GM19351 (cell line): Measurements from ENCODE around the gene SUCLG1.
"Not testable (repeated sequence)": the region's sequence is repeated elsewhere in the genome, so short reads cannot be mapped to it uniquely, and the experiment has no call there.

Source experiments
- ATAC-seq: cut with Tn5 transposase; IDR thresholded peaks from one replicate; pipeline ENCODE4 v1.9.1; 2021; ENCODE audit warnings: mild to moderate bottlenecking, moderate library complexity; ENCODE audit not compliant: unreplicated experiment

The SUCLG1 gene

DNA sequence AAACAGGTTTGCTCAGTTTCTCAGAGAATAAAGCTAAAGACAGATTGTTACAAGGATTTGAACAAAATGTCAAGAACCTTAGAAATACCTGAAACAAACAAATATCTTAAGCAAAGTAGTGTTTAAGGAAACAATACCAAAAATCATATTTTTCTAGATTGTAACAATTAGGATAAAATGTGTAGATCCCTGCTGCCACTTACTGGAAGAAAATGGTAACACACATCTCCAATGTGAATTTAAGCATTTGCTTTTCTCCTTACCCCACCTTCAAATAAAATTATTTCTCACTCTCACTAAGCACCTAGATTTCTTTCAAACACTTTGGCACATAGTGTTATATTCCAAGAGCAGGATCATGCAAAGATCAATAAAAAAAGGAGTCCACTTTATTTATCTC is 34.9 kb downstream of the SUCLG1 start:
- no peak for ATAC-seq

DNA sequence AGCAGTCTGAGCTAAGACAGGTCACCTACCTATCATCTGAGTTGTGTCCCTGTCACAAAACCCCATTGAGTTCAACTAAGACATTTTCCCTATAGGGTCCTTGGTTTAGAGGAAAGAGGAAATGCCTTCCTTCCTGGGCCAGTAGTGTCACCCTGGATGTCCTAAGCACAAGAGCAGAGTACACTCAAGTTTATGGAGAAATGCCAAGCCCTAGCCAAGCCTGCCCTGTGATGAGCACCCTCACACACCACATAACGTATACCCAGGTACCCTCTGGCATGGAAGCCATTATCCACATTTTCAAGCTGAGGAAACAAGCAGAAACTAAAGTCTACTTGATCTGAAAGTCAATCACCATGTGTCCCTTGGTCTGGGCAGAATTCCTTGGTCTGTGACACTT is 37.3 kb downstream of the SUCLG1 start:
- ATAC-seq = no peak

DNA sequence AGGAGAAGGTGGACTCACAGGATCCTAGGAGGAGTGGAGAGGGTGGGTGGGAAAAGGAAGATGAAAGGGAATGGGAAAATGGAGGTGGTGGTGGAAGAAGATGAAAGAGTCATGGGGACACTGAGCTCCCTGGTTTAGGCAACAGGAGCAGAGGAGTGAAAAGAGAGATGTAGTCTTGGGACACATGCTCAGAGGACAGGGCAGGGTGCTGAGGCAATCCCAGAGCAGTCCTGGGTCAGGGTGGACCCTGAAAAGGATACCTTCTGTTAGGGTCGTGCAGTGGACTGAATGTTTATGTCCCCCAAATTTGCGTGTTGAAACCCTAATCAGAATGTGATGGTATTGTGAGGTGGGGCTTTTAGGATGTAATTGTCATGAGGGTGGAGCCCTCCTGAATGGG is 37.9 kb downstream of the SUCLG1 start:
- no peak for ATAC-seq

DNA sequence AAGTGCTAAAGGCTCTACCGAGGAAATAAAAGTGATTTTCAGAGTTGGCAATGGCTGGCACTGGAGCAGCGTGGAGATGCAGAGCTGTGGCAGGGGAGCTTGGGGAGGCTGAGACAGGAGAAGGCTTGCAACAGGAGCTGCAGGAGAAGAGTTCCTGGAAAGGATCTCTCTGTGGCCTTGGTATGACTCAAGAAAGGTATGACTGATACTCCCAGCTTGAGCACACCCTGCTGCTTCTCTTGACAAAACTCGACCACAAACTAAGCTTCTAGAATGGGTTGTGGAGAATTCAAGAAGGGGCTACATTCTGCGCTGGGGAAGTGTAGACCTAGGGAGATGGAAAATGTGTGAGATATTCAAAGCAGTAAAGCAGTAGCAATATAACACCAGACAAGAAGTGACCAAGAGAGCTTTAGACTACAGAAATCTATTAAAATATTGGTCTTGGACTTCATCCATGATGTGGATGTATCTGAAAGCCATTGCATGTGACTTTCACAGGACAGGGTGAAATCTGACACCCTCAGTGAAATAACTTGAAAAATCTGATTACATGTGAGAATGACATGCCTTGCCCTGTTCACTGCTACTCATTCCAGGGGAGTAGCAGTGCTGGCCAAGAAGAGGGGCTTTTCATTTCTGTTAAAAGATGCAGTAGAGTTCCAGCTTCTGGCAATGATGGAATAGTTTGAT is 41.5 kb downstream of the SUCLG1 start:
- ATAC-seq = no peak

DNA sequence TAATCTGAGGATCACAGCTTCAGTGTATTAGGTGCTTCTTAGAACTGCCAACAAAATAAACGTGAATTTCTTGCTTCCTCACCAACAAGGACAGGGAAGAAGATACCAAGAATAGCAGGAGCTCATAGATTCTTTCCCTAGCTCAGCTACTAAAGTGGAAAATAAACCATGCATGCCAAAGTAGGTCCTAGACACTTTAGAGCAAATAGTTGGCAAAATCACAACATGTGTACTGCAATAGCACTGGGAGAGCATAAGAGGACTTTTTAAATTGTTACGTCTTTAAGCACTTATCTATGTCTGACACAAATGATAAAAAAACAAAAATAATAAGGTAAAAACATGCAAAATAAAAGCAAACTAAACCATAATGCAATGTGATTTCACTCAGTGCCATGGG is 49.5 kb downstream of the SUCLG1 start:
- no peak for ATAC-seq

DNA sequence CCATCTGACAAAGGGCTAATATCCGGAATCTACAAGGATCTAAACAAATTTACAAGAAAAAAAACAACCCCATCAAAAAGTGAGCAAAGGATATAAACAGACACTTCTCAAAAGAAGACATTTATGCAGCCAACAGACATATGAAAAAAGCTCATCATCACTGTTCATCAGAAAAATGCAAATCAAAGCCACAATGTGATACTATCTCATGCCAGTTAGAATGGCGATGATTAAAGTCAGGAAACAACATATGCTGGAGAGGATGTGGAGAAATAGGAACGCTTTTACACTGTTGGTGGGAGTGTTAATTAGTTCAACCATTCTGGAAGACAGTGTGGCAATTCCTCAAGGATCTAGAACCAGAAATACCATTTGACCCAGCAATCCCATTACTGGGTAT is 57.0 kb downstream of the SUCLG1 start:
- not testable (repeated sequence) for ATAC-seq

DNA sequence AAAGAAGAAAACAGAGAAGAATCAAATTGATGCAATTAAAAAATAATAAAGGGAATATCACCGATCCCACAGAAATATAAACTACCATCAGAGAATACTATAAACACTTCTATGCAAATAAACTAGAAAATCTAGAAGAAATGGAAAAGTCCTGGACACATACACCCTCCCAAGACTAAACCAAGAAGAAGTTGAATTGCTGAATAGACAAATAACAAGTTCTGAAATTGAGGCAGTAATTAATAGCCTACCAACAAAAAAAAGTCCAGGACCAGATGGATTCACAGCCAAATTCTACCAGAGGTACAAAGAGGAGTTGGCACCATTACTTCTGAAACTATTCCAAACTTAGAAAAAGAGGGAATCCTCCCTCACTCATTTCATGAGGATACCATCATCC is 59.2 kb downstream of the SUCLG1 start:
- ATAC-seq = not testable (repeated sequence)

DNA sequence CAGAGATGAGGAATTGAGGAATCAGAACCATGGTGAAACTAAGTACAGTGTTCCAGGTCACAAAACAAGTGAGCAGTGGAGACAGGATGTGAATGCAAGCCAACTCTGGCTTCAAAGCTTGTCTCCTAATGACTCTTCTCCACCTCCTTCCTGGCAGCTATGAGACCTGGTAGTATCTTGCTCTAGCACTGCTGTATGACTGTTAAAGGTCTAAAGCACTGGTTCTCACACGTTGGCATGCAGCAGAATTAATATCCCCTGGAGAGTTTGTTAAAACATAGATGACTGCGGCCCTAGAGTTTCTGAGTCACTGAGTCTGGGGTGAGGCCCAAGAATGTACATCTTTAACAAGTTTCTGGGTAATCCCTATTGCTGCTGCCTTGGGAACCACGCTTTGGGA is 63.3 kb downstream of the SUCLG1 start:
- ATAC-seq = no peak

DNA sequence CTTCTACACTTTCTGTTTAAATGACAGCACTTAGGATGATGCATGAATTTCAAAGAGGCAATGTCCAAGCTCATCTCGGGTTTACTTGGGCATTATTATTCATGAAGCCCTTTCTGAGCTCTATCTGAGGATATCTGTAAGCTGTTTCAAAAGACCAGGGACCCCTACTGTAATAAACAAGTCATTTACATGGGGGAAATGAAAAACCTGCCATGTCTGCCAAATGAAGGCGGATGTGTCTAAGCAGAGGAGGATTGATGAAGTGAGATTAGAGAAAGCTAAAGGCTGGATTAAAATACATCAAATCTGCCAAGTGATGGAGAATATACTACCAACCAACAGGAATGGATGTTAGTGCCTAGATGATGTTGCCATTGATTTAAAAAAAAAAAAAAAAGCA is 64.5 kb downstream of the SUCLG1 start:
- no peak for ATAC-seq

DNA sequence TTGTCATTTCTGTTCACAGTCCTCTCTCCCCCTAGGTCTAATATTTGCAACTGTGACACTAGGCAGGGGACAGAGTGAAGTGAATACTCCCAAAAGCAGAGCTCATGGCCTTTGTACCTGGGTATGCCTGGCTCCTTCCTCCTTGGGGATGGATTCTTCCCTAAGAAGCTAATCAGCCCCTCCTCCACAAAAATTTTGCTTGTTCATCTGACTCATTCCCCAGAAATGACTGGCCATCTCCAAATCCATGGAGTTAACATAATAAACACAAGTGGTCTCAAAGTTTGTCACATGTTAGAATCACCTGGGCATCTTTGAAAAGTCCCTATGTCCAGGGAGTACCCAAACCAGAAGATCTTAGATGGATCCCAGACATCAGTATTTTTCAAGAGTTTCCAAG is 65.3 kb downstream of the SUCLG1 start:
- no peak for ATAC-seq

DNA sequence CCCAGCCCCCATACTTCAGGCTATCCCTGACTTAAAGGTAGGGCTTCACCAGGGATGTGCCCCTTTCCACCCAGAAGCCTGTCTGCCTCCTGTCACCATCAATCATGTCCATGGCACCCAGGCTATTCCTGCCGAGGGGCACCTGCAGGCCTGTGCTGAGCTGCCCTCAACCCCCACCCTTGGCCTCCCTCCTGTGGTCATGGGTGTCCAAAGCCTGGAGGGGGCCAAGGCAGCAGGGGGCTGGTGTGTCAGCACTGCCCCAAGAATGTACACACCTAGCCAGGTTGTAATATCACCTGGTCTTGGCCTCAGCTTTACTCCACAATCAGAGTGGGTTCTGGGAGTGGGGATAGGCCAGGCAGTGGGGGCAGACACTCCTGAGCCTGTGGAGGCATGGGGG is 69.3 kb downstream of the SUCLG1 start:
- no peak for ATAC-seq

DNA sequence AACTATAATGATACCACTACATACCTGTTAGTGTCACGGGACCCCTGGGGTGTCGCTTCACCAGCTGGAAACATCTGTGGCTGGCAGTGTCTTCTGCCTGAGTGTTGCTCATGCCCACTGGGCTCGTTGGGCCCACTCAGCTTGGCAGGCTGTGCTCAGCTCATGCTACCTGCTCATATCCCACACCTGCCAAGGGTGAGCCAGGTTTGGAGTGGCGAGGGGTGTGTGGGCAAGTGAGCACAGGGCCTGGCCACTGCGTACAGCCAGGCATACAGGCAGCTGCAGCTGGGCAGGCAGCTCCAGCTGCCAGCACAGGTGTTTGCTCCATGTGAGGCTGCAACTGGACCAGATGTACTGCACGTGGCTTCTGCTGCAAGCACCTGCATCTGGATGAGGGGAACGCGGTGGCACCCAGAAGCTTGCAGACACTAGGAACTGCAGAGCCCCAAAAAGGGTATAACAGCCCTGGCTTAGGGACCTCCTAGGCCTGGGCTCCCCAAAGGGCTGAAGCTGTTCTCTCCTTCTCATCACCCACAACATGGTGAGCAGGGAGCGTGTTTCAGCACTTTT is 70.1 kb downstream of the SUCLG1 start:
- ATAC-seq = no peak

DNA sequence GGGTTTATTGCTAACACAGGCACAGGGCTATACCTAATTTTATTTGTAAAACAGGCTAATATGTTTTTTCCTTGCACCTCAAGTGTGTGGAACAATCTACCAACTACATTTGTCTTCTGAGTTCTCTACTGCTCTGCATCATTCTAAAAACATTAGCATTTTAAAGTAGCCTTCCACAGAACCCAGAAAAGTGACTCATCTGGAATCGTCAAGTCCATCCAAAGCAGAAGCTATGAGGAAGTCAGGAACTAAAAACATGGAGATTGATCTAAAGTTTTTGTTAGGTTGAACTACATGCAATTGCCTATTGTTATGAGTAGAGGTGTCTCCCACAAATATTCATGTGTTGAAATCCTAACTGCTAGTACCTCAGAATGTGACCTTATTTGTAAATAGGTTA is 70.9 kb downstream of the SUCLG1 start:
- ATAC-seq = no peak

DNA sequence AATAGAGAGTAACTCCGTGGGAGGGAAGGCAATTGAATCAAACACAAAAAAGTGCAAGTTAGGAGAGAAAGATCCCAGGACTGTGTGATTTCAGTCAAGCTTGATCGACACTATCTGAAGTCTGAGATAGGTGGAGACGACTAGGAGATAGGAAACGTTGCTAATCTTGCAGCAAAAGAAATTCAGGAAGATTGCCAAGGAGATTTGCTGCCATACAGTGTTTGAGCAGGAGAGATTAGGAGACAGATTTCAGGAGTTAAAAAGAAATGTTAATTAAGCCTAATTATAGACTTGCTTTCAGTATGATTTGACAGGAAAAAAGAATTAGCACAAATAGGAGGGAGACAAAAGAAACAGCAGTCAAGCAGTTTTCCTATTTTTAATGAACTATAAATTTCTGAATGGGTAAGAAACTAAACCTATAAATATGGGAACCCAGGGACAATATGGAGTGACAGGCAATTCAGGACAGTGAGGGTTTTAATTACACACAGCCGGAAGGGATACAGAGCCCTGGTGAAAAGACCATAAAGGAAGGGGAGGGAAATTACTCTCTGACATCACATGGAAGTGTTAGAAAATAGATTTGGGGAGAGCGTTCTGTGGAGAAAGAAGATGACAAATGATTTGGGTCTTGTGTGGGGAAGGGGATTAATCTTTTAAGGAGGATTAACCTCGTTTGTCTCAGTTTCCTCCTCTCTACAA is 72.6 kb downstream of the SUCLG1 start:
- ATAC-seq = no peak

DNA sequence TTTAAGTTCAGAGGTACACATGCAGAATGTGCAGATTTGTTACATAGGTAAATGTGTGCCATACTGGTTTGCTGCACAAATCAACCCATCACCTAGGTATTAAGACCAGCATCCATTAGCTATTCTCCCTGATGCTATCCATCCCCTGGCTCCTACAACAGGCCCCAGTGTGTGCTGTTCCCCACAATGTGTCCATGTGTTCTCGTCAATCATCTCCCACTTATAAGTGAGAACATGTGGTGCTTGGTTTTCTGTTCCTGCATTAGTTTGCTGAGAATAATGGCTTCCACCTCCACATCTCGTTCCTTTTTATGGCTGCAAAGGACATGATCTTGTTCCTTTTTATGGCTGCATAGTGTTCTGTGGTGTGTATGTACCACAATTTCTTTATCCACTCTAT is 75.8 kb downstream of the SUCLG1 start:
- no peak for ATAC-seq

DNA sequence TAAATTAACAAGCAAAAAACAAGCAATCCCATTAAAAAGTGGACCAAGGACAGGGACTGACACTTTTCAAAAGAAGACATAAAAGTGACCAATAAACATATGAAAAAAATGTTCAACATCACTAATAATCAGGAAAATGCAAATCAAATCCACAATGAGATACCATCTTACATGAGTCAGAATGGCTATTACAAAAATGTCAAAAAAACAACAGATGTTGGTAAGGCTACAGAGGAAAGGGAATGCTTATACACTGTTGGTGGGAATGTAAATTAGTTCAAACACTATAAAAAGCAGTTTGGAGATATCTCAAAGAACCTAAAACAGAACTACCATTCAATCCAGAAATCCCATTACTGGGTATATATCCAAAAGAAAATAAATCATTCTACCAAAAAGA is 78.2 kb downstream of the SUCLG1 start:
- ATAC-seq = no peak

DNA sequence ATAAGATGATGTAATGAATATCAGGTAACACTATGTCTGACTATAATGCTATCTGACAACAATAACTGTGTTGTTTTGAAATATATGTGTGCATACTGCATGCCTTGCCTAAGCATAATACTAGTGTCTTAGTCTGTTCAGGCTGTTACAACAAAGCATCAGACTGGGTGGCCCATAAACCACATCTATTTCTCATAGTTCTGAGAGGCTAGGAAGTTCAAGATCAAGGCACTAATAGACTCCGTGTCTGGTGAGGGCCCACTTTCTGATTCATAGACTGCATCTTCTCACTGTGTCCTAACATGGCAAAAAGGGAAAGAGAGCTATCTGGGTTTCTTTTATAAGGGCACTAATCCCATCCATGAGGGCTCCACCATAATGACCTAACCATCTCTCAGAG is 80.1 kb downstream of the SUCLG1 start:
- ATAC-seq = no peak

DNA sequence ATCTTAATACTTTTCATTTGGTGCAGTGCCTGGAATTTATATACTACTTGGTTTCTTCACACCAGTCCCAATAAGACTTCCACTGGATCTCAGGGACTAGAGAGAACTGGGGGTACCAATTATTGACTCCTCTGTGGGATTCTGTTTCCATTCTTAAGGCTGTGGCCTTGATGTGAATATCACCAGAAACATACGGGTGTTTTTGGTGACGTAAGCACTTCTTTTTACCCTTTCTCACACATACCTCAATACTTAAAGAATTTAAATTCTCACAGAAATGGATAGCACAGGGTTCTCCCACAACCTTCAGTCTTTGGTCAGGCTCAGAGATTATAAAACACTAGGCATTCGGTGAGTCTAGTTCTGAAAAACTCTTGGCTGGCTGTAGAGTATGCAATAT is 84.1 kb downstream of the SUCLG1 start:
- ATAC-seq = no peak

DNA sequence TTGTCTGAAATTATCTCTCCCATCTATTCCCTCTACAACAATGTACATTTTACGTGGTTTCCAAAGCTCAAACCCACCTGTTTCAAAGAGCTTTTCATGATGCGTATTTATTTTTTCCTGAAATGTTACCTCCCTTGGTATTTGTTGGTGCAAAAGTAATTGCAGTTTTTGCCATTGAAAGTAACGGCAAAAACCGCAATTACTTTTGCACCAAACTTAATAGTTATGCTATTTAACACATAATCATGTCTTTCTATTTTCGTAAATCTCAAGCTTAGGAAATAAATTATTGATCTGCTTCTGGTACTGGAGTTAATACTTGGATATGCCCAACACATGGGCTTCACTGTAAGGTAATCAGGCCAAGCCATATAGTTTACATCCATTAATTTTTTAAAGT is 85.2 kb downstream of the SUCLG1 start:
- no peak for ATAC-seq
